Measurements from ENCODE around the gene TOPBP1. TPM values are rescaled to one million over a fixed set of nuclear protein-coding genes. Genes with fewer than 3 reads are reported as not detected.

Gene TOPBP1
- total RNA-seq, 1 experiment from 2014 or later: 51.5 TPM

GRCh38 chr3:133701435-133702358 lies 40.0 kb upstream of the TOPBP1 start:
- peaks cover 0 to 2% (median 0%) of the 10 kb centered on the region in 3 experiments; a peak in 2 of 7 replicates for H3K36me3 Mint-ChIP-seq (ENCODE audit: insufficient read depth in 1 of 3, low read depth in 3 of 3)
- Histone ChIP-seq H3K27ac (ENCODE audit: insufficient read length, low read depth, low read length) (no peak overlapping the region), H2BK12ac (ENCODE audit: insufficient read length, low read depth, low read length) (no peak overlapping the region), H4K91ac (ENCODE audit: insufficient read length, low read depth, low read length) (no peak overlapping the region), H4K8ac (replicated peaks; ENCODE audit: insufficient read length, low read depth, low read length) (no peak overlapping the region), H2AK5ac (ENCODE audit: insufficient read length, low read length) (no peak overlapping the region), H3K4me2 (ENCODE audit: insufficient read depth, insufficient read length, low read length) (no peak overlapping the region), H3K23me2 (ENCODE audit: insufficient read length, low read depth, low read length, poor library complexity, severe bottlenecking) (no peaks in the 10 kb centered on the region), H4K20me1 (ENCODE audit: control insufficient read depth, insufficient read depth, insufficient read length) (no peaks in the 10 kb centered on the region), H2BK20ac (ENCODE audit: low read depth, low read length, poor library complexity, severe bottlenecking) (no peak overlapping the region), H3K18ac (ENCODE audit: insufficient read length, low read depth, low read length) (no peak overlapping the region), H4K5ac (ENCODE audit: insufficient read length, low read depth, low read length) (no peak overlapping the region), H3K56ac (ENCODE audit: insufficient read length, low read depth, low read length) (no peak overlapping the region), H3T11ph (ENCODE audit: low read length) (no peak overlapping the region), H3K27me3 (ENCODE audit: insufficient read depth, low read length) (no peaks in the 10 kb centered on the region), H2BK15ac (ENCODE audit: low read depth, low read length) (peak overlapping the region; percentile 37; the same call in 1 of the 2 replicates), H3K4me1 (ENCODE audit: insufficient read depth, low read length) (no peaks in the 10 kb centered on the region), H3K9ac (ENCODE audit: extremely low read depth, insufficient read length, low read length) (no peak overlapping the region), H3K14ac (ENCODE audit: insufficient read depth, low read length) (no peak overlapping the region), H2BK5ac (ENCODE audit: insufficient read length, low read length) (no peak overlapping the region), H3K4ac (ENCODE audit: low read depth, low read length) (no peak overlapping the region), H3K79me2 (ENCODE audit: insufficient read depth, low read length) (no peaks in the 10 kb centered on the region), H3K23ac (ENCODE audit: insufficient read length, low read depth, low read length) (no peak overlapping the region), H3K79me1 (ENCODE audit: insufficient read depth, low read depth, low read length, poor library complexity, severe bottlenecking) (no peaks in the 10 kb centered on the region), H2BK120ac (ENCODE audit: low read depth, low read length, poor library complexity, severe bottlenecking) (no peak overlapping the region), H2AFZ (ENCODE audit: low read length) (no peak overlapping the region), H3K9me3 (ENCODE audit: control insufficient read depth, low read depth, low read length) (no peaks in the 10 kb centered on the region)
- no CpG with 5 or more reads among the region's 7 CpGs for WGBS (ENCODE audit: extremely low coverage, insufficient read length, low lambda C conversion rate)
- no peak overlapping the region for H3K4me3 Mint-ChIP-seq
- peaks cover 0 to 4% of the 10 kb centered on the region in 2 experiments; a peak in 2 of 5 replicates for H3K9me3 Mint-ChIP-seq
- H3K4me1 Mint-ChIP-seq: no peaks in the 10 kb centered on the region
- no peak for DNase-seq
- peaks cover 13% of the 10 kb centered on the region for H3K27me3 Mint-ChIP-seq (ENCODE audit: low read depth)
- no peak overlapping the region; a peak in 1 of 7 replicates for H3K27ac Mint-ChIP-seq
- TF ChIP-seq CTCF (conservative IDR thresholded peaks at IDR 0.05): no peak

All from H9 (cell line).